ENCODE results near the gene CADM2. TPM values are rescaled to one million over a fixed set of nuclear protein-coding genes. Genes with fewer than 3 reads are reported as not detected.
"Not testable (repeated sequence)": the region's sequence is repeated elsewhere in the genome, so short reads cannot be mapped to it uniquely, and the experiment has no call there.

The CADM2 gene
- total RNA-seq, 1 experiment from 2014 or later = 10.9 TPM

- not testable (repeated sequence) for H3K4me3 Mint-ChIP-seq; H3K23me2 ChIP-seq (ENCODE audit: insufficient read length, low read depth, low read length, poor library complexity, severe bottlenecking); H3K36me3 Mint-ChIP-seq (ENCODE audit: insufficient read depth in 1 of 3, low read depth in 3 of 3); H3K27me3 Mint-ChIP-seq (ENCODE audit: low read depth); H4K5ac ChIP-seq (ENCODE audit: insufficient read length, low read depth, low read length); DNase-seq; H3K27ac Mint-ChIP-seq; H3K4me2 ChIP-seq (ENCODE audit: insufficient read depth, insufficient read length, low read length); H2AK5ac ChIP-seq (ENCODE audit: insufficient read length, low read length); H4K8ac ChIP-seq (replicated peaks; ENCODE audit: insufficient read length, low read depth, low read length); H3K79me2 ChIP-seq (ENCODE audit: insufficient read depth, low read length); H3K23ac ChIP-seq (ENCODE audit: insufficient read length, low read depth, low read length); H3K27me3 ChIP-seq (ENCODE audit: insufficient read depth, low read length); H2AFZ ChIP-seq (ENCODE audit: low read length); H2BK20ac ChIP-seq (ENCODE audit: low read depth, low read length, poor library complexity, severe bottlenecking); H3K4ac ChIP-seq (ENCODE audit: low read depth, low read length); H3K9ac ChIP-seq (ENCODE audit: extremely low read depth, insufficient read length, low read length); H3K14ac ChIP-seq (ENCODE audit: insufficient read depth, low read length); H3K18ac ChIP-seq (ENCODE audit: insufficient read length, low read depth, low read length); H3K4me1 Mint-ChIP-seq; H3K4me1 ChIP-seq (ENCODE audit: insufficient read depth, low read length); H2BK15ac ChIP-seq (ENCODE audit: low read depth, low read length); H4K20me1 ChIP-seq (ENCODE audit: control insufficient read depth, insufficient read depth, insufficient read length); H2BK120ac ChIP-seq (ENCODE audit: low read depth, low read length, poor library complexity, severe bottlenecking); H3K56ac ChIP-seq (ENCODE audit: insufficient read length, low read depth, low read length); H3K9me3 ChIP-seq (ENCODE audit: control insufficient read depth, low read depth, low read length); H3K9me3 Mint-ChIP-seq; H3K79me1 ChIP-seq (ENCODE audit: insufficient read depth, low read depth, low read length, poor library complexity, severe bottlenecking); H2BK5ac ChIP-seq (ENCODE audit: insufficient read length, low read length); H3T11ph ChIP-seq (ENCODE audit: low read length); H3K27ac ChIP-seq (ENCODE audit: insufficient read length, low read depth, low read length); H2BK12ac ChIP-seq (ENCODE audit: insufficient read length, low read depth, low read length); H4K91ac ChIP-seq (ENCODE audit: insufficient read length, low read depth, low read length)
- WGBS (ENCODE audit: extremely low coverage, insufficient read length, low lambda C conversion rate) = no CpG with 5 or more reads among the region's 57 CpGs
These were observed 175.1 kb downstream of the CADM2 start for GRCh38 chr3:85133691-85134420.

All from H9 (cell line).